H1 (cell line): ENCODE results near the gene SLC7A14. TPM values are rescaled to one million over a fixed set of nuclear protein-coding genes. Genes with fewer than 3 reads are reported as not detected.

ENCODE experiments used
- CTCF ChIA-PET: fragments of 300-600 bp; sonication (Branson Sonifier 250); formaldehyde crosslinking; loops from one replicate; lab custom pipeline; 2021; ENCODE audit not compliant: partially characterized antibody; lab: Charles Lee
- POLR2A ChIA-PET: fragments of 300-600 bp; sonication (Branson Sonifier 250); formaldehyde crosslinking; loops from one replicate; lab custom pipeline; 2021; ENCODE audit warnings: inconsistent platforms; ENCODE audit not compliant: partially characterized antibody; lab: Charles Lee
- DNase-seq, 2 experiments: peaks; one replicate each; pipeline versions ENCODE4 v3.0.0 to v3.0.0-alpha.2; 2010 to 2022; ENCODE audit warnings: low spot score in 2 of 2, low read depth in 1 of 2, mixed read lengths in 1 of 2
- FAIRE-seq: peaks from 2 replicates; lab custom pipeline; 2011; peaks lifted over from hg19 to GRCh38; lab: Jason Lieb, UNC
- H2AFZ ChIP-seq: 2 replicates; pipeline ENCODE4 v1.8.1; 2012; ENCODE audit warnings: low read length, inconsistent platforms
- H2AK5ac ChIP-seq: 2 replicates; pipeline ENCODE4 v1.6.1; 2013; ENCODE audit warnings: low read depth, low read length
- H2BK120ac ChIP-seq: replicated peaks from 2 replicates; pipeline ENCODE3; 2013; ENCODE audit warnings: low read depth, low read length, inconsistent platforms
- H2BK12ac ChIP-seq: 2 replicates; pipeline ENCODE4 v1.6.1; 2013; ENCODE audit warnings: low read depth, low read length
- H2BK15ac ChIP-seq: 2 replicates; pipeline ENCODE4 v1.6.1; 2013; ENCODE audit warnings: low read length
- H2BK20ac ChIP-seq: 2 replicates; pipeline ENCODE4 v1.6.1; 2013; ENCODE audit warnings: low read length
- H2BK5ac ChIP-seq: 2 replicates; pipeline ENCODE4 v1.6.1; 2013; ENCODE audit warnings: low read depth, low read length
- H3K14ac ChIP-seq: 2 replicates; pipeline ENCODE4 v1.6.1; 2013; ENCODE audit warnings: inconsistent platforms; ENCODE audit not compliant: insufficient read length
- H3K18ac ChIP-seq: 2 replicates; pipeline ENCODE4 v1.6.1; 2013; ENCODE audit warnings: low read length; ENCODE audit errors: extremely low read depth
- H3K23ac ChIP-seq: 2 replicates; pipeline ENCODE4 v1.6.1; 2013; ENCODE audit warnings: inconsistent platforms; ENCODE audit not compliant: insufficient read length
- H3K23me2 ChIP-seq: 2 replicates; pipeline ENCODE4 v1.6.1; 2013; ENCODE audit warnings: low read depth, low read length
- H3K27ac ChIP-seq: 2 replicates; pipeline ENCODE4 v1.6.1; 2011; ENCODE audit warnings: low read depth, low read length, inconsistent platforms
- H3K27me3 ChIP-seq, 4 experiments: replicated peaks in 1 of 4; 1 replicate in 1 of 4; 2 replicates in 3 of 4; pipeline versions ENCODE4 v1.6.1 to v1.8.1; 2011 to 2013; ENCODE audit warnings: low read length in 3 of 4, mild to moderate bottlenecking in 3 of 4, inconsistent platforms in 2 of 4, mixed read lengths in 2 of 4, moderate library complexity in 1 of 4; ENCODE audit not compliant: control insufficient read depth in 3 of 4, insufficient read depth in 3 of 4; ENCODE audit errors: extremely low read depth in 1 of 4
- H3K36me3 ChIP-seq, 4 experiments: 2 replicates each; pipeline versions ENCODE4 v1.6.1 to v1.8.1; 2011 to 2013; ENCODE audit warnings: mild to moderate bottlenecking in 4 of 4, low read length in 3 of 4, moderate library complexity in 2 of 4, control low read depth in 1 of 4, inconsistent platforms in 1 of 4; ENCODE audit not compliant: insufficient read depth in 4 of 4, control insufficient read depth in 2 of 4
- H3K4ac ChIP-seq: replicated peaks from 2 replicates; pipeline ENCODE3; 2013; ENCODE audit warnings: low read length, low read depth, mixed read lengths, inconsistent platforms; ENCODE audit not compliant: insufficient read length
- H3K4me1 ChIP-seq, 4 experiments: replicated peaks in 1 of 4; 1 replicate in 1 of 4; 2 replicates in 3 of 4; pipeline versions ENCODE4 v1.6.1 to v1.8.1; 2011 to 2013; ENCODE audit warnings: low read length in 3 of 4, inconsistent platforms in 2 of 4, mixed read lengths in 1 of 4; ENCODE audit not compliant: insufficient read depth in 4 of 4, control insufficient read depth in 3 of 4
- H3K4me2 ChIP-seq, 2 experiments: 2 replicates each; pipeline versions ENCODE4 v1.6.1 to v1.8.1; 2011 to 2013; ENCODE audit warnings: low read depth in 2 of 2, low read length in 2 of 2, control low read depth in 1 of 2, inconsistent platforms in 1 of 2, mild to moderate bottlenecking in 1 of 2; ENCODE audit not compliant: insufficient read depth in 1 of 2
- H3K4me3 ChIP-seq, 4 experiments: fragments of 200-600, 300-600 bp in 1 of 4; sonication (generic), shearing (Covaris generic), sonication (Bioruptor Twin) in 1 of 4; 2 replicates each; pipeline versions ENCODE4 v1.5.1 to v1.8.1; 2011 to 2016; ENCODE audit warnings: low read length in 4 of 4, low read depth in 3 of 4, control low read depth in 2 of 4, inconsistent platforms in 2 of 4, mild to moderate bottlenecking in 2 of 4, mixed read lengths in 1 of 4, moderate library complexity in 1 of 4; ENCODE audit not compliant: insufficient read depth in 2 of 4; ENCODE audit errors: extremely low read depth in 1 of 4
- H3K56ac ChIP-seq: replicated peaks from 2 replicates; pipeline ENCODE3; 2013; ENCODE audit warnings: low read depth, mild to moderate bottlenecking, mixed read lengths, low read length, inconsistent platforms; ENCODE audit not compliant: insufficient read length
- H3K79me1 ChIP-seq: 2 replicates; pipeline ENCODE4 v1.6.1; 2013; ENCODE audit warnings: low read depth, low read length, control low read depth
- H3K79me2 ChIP-seq, 2 experiments: 2 replicates each; pipeline versions ENCODE4 v1.6.1 to v1.8.1; 2012 to 2013; ENCODE audit warnings: low read length in 2 of 2, mild to moderate bottlenecking in 2 of 2, inconsistent platforms in 1 of 2; ENCODE audit not compliant: insufficient read depth in 2 of 2, control insufficient read depth in 1 of 2
- H3K9ac ChIP-seq, 4 experiments: replicated peaks in 1 of 4; 1 replicate in 1 of 4; 2 replicates in 3 of 4; pipeline versions ENCODE4 v1.6.1 to v1.8.1; 2011 to 2013; ENCODE audit warnings: low read depth in 3 of 4, low read length in 3 of 4, control low read depth in 2 of 4, mild to moderate bottlenecking in 2 of 4, moderate library complexity in 2 of 4, inconsistent platforms in 1 of 4; ENCODE audit errors: extremely low read depth in 1 of 4
- H3K9me3 ChIP-seq, 2 experiments: 2 replicates each; pipeline versions ENCODE4 v1.6.1 to v1.8.1; 2012 to 2013; ENCODE audit warnings: mild to moderate bottlenecking in 2 of 2, moderate library complexity in 2 of 2, control low read depth in 1 of 2, inconsistent platforms in 1 of 2, low read depth in 1 of 2, low read length in 1 of 2, mixed read lengths in 1 of 2; ENCODE audit not compliant: insufficient read depth in 2 of 2
- H4K20me1 ChIP-seq, 2 experiments: replicated peaks in 1 of 2; 2 replicates each; pipeline versions ENCODE3 to v1.8.1; 2011 to 2013; ENCODE audit warnings: inconsistent platforms in 2 of 2, low read length in 2 of 2, mild to moderate bottlenecking in 1 of 2; ENCODE audit not compliant: insufficient read depth in 2 of 2, control insufficient read depth in 1 of 2
- H4K5ac ChIP-seq: 2 replicates; pipeline ENCODE4 v1.6.1; 2013; ENCODE audit warnings: low read length, low read depth, mixed read lengths, inconsistent platforms; ENCODE audit not compliant: insufficient read length
- H4K8ac ChIP-seq: 2 replicates; pipeline ENCODE4 v1.8.0; 2013; ENCODE audit warnings: mild to moderate bottlenecking, moderate library complexity, low read length, inconsistent platforms; ENCODE audit not compliant: insufficient read depth; ENCODE audit errors: extremely low read depth
- H4K91ac ChIP-seq: replicated peaks from 2 replicates; pipeline ENCODE3; 2013; ENCODE audit warnings: low read length, mixed read lengths, inconsistent platforms; ENCODE audit not compliant: insufficient read length
- ATF2 ChIP-seq: IDR thresholded peaks from 2 replicates; pipeline ENCODE4 v1.6.1; 2012; ENCODE audit warnings: low read length, inconsistent platforms
- CBX8 ChIP-seq: fragments of 300-800, 300-1000 bp; sonication (generic); IDR thresholded peaks from 2 replicates; pipeline ENCODE4 v1.7.1; 2016; ENCODE audit warnings: low read depth, low read length, borderline replicate concordance
- CEBPB ChIP-seq: IDR thresholded peaks from 2 replicates; pipeline ENCODE4 v1.6.1; 2012; ENCODE audit warnings: low read depth, low read length
- FOSL1 ChIP-seq: IDR thresholded peaks from 2 replicates; pipeline ENCODE4 v1.6.1; 2011; ENCODE audit warnings: mild to moderate bottlenecking, low read depth, low read length, moderate library complexity; ENCODE audit not compliant: insufficient read depth
- KDM4A ChIP-seq: IDR thresholded peaks from one replicate; pipeline ENCODE4 v1.7.1; 2012; ENCODE audit warnings: low read depth, mild to moderate bottlenecking, moderate library complexity, low read length, inconsistent platforms; ENCODE audit not compliant: severe bottlenecking
- MAX ChIP-seq: IDR thresholded peaks from 2 replicates; pipeline ENCODE4 v1.6.1; 2012; ENCODE audit warnings: inconsistent platforms
- RFX5 ChIP-seq: IDR thresholded peaks from 2 replicates; pipeline ENCODE4 v1.6.1; 2011; ENCODE audit warnings: low read depth, low read length, improper control_type of control experiment, borderline replicate concordance
- SP2 ChIP-seq: IDR thresholded peaks from 2 replicates; pipeline ENCODE4 v1.6.1; 2012; ENCODE audit warnings: mild to moderate bottlenecking, low read length, inconsistent platforms
- SRF ChIP-seq: IDR thresholded peaks from 2 replicates; pipeline ENCODE4 v1.6.1; 2011; ENCODE audit warnings: mild to moderate bottlenecking, low read depth, low read length, moderate library complexity
- USF2 ChIP-seq: IDR thresholded peaks from 2 replicates; pipeline ENCODE4 v1.6.1; 2011; ENCODE audit warnings: low read length, improper control_type of control experiment
- ZNF274 ChIP-seq: IDR thresholded peaks from 2 replicates; pipeline ENCODE4 v1.7.0; 2012; ENCODE audit warnings: low read length, borderline replicate concordance; ENCODE audit errors: extremely low read depth
- polyA plus RNA-seq, 7 experiments: library from polyadenylated mRNA; depleted of rRNA in 3 of 7; stranded (reverse) in 5 of 7; unstranded in 2 of 7; fragments of >200 nt in 5 of 7; fragments of 200-250 nt in 2 of 7; gene quantifications; 1 replicate in 5 of 7; 2 replicates in 1 of 7; 4 replicates in 1 of 7; pipeline versions ENCODE4 v1.2.1 to v1.2.3, GENCODE V29; 2011 to 2013; ENCODE audit warnings: missing spikeins in 2 of 7, mixed read lengths in 2 of 7
- total RNA-seq: library from RNA; stranded (reverse); fragmentation: NEBNext Ultra II Directional; extraction: Animal tissue kit (Norgen Biotek cat#: 25700); gene quantifications from 2 replicates; pipeline ENCODE4 v1.2.1, GENCODE V29; 2021

SLC7A14 gene
- total and polyA plus RNA-seq, 2 of the 8 experiments (the other 6 are each of a cell fraction or from before 2014, with no cell fraction given): 0.21 to 0.95 TPM

- no peak for TF ChIP-seq CBX8
Observed at GRCh38 chr3:170599091-170599490, 13.2 kb upstream of the SLC7A14 start (continued).

GRCh38 chr3:170598091-170598502, 12.2 kb upstream of the SLC7A14 start:
- H3K9me3 ChIP-seq: no peaks in the 10 kb centered on the region
- H3K18ac ChIP-seq: no peak overlapping the region
- no peak overlapping the region for H2AK5ac ChIP-seq
- H3K27ac ChIP-seq: no peak overlapping the region
- H3K27me3 ChIP-seq: no peaks in the 10 kb centered on the region
- no peak overlapping the region for H3K4me3 ChIP-seq
- H3K79me2 ChIP-seq: no peaks in the 10 kb centered on the region
- H2BK5ac ChIP-seq: no peak overlapping the region
- no peaks in the 10 kb centered on the region for H3K23me2 ChIP-seq
- no peaks in the 10 kb centered on the region for H4K20me1 ChIP-seq
- H3K23ac ChIP-seq: no peak overlapping the region
- H3K4ac ChIP-seq: no peak overlapping the region
- H3K79me1 ChIP-seq: no peaks in the 10 kb centered on the region
- H3K9ac ChIP-seq: no peak overlapping the region
- H2AFZ ChIP-seq: no peak overlapping the region
- ChIA-PET POLR2A (no interaction called here), CTCF (interaction anchor here (2.1 to 2.6 kb wide), 2 partner anchors 94 to 214 kb away, joined by 6 read pairs; no protein-coding TSS in a partner anchor)
- H2BK12ac ChIP-seq: no peak overlapping the region
- no peak overlapping the region for H2BK15ac ChIP-seq
- H3K4me1 ChIP-seq: no peaks in the 10 kb centered on the region
- no peak overlapping the region for H2BK120ac ChIP-seq
- no peaks in the 10 kb centered on the region for H3K36me3 ChIP-seq
- no peak overlapping the region for H2BK20ac ChIP-seq
- no peak overlapping the region for H4K8ac ChIP-seq
- no peak overlapping the region for H3K56ac ChIP-seq
- H3K14ac ChIP-seq: no peak overlapping the region
- H3K4me2 ChIP-seq: no peak overlapping the region
- DNase-seq (no peak), FAIRE-seq (no peak)
- H4K91ac ChIP-seq: no peak overlapping the region
- no peak overlapping the region for H4K5ac ChIP-seq
- TF ChIP-seq MAX: no peak
- TF ChIP-seq FOSL1: no peak
- TF ChIP-seq ZNF274: no peak
- TF ChIP-seq SP2: no peak
- no peak for TF ChIP-seq CEBPB
- no peak for TF ChIP-seq SRF
- no peak for TF ChIP-seq KDM4A
- TF ChIP-seq RFX5: no peak
- no peak for TF ChIP-seq USF2
- TF ChIP-seq ATF2: no peak
